Stimulated activated CD4-positive, alpha-beta T cell treated with anti-CD3 and anti-CD28 coated beads, TNF-alpha, amount 100 ng/mL, for 4 hours (primary cell): ENCODE results near the gene CDH4.

Experiments
- DNase-seq, 3 experiments: peaks; one replicate each; pipeline ENCODE4 v3.0.0-alpha.2; 2020; ENCODE audit warnings: low read depth in 3 of 3

CDH4 gene

DNA sequence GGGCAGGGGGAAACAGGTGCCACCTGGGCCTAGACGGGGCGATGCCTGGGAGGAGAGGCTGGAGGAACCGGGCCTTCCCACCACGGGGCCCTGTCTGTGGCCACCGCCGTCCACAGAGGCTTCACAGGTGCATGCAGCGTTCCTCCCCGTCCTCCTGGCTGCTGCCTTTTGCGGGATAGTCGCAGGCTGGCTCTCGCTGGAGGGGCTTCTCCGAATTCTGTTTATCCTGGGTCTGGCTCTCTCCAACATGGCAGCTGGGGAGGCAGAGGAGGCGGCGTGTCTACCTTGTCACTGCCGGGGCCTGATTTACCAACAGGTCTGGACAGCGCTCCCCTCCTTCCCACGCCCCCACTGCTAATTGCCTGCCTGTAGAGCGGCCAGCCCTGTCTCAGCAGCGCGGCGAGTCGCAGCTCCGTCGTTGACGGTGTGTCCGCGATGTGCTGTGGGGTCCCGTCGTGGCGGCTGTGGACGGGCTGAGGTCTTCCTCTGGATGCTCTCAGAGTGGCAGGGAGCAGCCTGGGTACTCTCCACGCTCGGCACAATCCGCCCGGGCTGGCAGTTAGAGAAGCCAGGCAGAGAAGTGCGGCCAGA is 550.8 kb downstream of the CDH4 start:
- no peak for DNase-seq

DNA sequence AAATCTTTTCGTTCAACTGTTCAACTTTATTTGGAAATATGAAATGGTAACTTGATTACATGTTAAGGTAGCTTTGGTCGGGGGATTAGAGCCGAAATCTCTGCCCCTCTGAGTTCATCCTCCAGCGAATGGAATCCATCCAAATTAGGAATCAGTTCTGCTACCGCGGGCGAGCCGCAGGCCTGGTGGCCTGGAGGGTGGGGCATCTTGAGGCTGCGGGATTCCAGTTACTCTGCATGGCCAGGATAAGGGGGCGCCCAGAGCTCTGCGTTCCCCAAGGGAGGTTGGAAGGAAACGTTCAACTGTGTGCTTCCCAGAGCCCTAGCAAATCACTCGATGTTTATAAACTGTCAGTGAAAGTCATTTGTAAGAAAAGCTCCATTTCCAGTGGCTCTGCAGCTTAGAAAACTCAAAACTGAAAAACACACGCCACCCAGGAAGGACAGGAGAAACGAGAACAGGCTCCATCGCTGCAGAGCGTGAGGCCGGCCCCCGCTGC is 551.4 kb downstream of the CDH4 start:
- no peak for DNase-seq

DNA sequence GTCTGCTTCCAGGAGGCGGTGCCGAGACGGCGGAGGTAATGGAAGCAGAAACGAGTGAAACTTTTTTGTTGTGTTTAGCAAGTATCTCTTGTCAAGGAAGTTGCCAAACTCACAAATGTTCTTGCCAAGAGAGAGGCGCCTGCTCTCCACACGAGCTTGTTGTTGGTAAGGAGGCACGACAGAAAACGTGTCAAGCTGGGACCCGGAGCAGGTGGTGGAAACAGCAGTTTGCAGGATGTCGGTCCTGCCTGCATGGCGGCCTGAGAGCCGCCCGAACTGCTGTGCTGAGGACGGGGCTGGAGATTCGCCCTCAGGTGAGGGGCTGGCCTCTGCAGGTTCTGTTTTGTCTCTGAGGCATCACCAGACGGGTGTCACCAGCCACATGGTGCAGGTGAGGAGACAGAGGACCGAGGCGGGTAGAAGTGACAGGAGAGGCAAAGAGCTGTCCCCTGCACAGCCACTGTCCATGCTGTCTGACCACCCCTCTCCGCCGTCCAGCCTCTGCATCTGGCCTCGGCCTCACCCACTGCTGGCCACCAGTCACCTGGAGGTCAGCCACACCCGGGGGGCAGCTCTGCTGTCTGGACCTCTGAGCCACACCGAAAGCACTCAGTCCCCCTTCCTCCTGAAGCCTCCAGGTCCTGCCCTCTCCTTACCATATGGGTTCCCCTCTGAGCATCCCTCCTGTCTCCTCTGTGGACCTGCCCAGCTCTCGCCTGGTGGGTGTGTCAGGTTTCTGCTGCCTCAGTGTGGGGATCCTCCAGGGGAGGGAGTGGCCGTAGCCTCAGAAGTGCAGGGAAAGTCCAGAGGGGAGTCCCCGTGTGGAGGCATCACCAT is 552.1 kb downstream of the CDH4 start:
- no peak for DNase-seq

DNA sequence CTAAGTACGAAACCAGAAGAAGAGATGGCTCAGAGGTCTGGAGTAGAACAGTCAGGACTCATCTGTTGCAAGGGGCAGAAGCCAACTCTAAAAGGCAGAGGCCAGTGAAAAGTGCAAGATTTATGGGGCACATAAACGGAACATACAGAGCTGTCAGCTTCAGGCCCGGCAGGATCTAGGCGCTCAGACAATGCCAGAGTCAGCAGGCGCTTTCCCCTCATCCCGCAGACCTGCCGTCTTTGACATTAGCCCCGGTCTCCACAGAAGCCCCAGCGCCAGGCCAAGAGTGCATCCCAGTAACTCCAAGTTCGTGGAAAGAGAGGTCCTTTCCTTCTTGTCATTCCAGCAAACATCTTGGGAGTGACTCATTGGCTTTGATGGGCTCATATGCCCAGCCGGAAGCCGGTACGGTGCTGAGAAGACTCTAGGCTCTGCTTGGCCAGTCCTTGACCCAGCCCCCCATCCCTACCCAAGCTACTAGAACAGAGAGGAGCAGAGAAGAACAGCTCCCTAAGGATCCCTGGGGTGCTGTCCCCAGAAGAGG is 552.8 kb downstream of the CDH4 start:
- no peak for DNase-seq

DNA sequence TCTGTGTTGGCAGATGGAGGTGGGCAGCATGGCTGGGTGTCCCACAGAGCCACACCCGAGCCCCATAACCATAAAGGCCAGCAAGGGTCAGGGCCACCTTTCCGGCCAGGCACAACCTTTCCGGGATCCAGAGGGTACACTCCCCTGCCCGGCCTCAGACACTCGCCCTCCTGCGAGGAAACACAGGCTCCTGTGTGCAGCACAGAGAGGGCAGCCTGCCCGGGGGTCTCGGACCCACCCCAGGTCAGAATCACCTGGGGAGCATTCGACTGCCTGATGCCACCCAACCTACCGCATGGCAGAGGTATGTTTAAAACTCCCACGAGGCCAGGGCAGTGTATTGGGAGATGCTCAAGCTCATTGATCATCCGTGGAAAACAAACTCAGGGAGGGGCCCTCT is 553.3 kb downstream of the CDH4 start:
- no peak for DNase-seq

DNA sequence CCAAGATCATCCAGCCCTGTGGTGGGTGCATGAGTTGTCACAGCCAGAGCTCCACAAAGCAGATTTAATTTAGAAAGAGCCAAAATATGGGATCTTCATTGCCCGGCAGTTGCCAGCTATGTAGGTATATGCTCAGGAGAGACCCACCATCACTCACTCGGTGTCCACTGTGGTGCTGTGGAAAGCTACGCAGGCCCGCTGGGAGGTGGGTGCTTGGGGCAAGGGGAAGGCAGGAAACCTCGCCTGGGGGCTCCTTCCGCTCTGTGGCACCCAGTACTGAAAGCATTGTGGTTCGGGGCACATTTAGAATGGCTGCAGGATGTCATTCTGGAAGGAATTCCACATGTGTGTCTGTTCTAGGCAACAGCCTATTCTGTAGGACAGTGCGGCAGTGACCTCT is 553.7 kb downstream of the CDH4 start:
- DNase-seq, result no peak

DNA sequence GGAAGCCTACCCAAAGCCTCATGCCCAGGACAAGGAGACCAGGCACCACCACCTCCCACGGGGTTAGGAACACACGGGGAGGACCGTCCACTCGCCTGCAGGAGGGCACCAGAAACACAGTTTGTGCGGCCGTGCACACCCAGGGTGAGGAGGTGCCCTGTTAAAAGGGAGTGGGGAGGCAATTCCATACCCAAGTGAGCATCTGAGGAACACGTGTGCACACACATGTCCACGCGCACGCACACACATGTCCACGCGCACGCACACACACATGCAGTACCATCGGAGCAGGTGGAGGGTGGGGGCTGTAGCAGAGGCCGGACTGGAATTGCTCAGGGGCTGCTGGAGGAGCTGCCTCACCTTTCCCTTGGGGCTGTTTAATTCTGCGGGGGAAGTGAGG is 554.3 kb downstream of the CDH4 start:
- no peak for DNase-seq

DNA sequence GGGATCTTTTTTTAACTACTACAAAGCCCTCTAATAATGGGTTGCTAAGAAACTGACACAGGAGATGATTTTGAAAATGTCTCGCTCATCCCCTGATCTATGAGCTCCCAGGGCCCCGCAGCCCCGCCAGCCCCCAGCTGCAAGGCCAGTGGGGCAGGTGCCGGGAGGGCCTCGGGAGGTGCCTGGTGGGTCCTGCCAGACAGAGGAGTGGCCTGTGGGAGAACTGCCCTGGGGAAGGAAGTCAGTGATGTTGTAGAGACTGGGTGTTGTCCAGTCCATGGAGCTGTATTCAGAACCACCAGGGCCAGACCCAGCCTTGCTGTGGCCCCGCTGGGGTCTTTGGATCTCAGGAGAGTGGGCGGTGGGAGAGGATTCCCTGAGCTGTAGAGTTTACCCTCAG is 554.9 kb downstream of the CDH4 start:
- no peak for DNase-seq

DNA sequence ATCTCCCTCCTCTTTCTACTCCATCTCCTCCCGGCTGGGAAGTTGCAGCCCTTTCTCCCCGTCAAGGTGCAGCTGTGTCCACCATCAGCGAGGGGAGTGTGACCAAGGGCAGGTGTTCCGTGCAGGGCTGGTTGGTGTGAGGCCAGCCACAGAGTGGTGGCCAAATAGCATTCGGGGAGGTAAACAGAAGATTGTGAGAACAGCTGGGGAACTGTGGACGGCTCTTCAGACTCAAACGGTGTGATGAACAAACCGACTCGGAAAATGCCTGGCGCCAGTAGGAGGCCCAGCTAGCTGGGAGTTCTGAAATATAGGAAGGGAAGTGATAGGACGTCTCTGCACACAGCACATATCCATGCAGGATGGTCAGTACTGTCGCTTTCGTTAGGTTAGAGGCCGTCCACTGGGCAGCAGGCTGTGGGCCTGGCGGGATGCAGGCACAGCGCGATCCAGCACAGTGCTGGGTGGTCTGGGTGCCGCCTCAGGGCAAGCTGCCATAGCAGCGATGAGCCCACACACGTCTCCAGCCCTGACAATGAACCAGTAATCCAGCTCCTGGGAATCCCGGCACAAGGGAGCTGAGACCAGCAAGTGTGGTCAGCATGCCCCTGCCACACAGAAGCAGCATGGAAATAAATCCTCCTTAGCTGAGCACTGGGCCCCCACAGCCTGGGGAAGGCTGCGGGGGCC is 555.6 kb downstream of the CDH4 start:
- no peak for DNase-seq

DNA sequence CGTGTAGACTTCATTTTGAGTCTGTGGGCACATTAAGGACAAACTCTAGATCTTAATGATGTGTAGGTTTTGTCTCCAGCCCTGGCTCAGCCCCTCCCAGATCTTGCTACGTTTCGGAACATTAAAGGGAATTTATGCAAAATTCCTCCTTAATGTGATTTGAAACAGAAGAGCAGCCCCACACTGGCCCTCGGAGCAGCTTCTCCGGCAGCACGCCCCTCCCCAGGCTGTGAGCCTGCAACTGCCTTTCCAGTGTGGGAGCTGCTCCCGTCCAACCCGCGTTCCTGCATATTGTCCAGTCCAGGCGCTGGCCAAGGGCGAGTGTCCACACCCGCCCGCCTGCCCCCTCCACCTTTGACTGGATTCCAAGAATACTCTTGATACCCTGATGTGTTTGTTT is 556.4 kb downstream of the CDH4 start:
- DNase-seq, result no peak

DNA sequence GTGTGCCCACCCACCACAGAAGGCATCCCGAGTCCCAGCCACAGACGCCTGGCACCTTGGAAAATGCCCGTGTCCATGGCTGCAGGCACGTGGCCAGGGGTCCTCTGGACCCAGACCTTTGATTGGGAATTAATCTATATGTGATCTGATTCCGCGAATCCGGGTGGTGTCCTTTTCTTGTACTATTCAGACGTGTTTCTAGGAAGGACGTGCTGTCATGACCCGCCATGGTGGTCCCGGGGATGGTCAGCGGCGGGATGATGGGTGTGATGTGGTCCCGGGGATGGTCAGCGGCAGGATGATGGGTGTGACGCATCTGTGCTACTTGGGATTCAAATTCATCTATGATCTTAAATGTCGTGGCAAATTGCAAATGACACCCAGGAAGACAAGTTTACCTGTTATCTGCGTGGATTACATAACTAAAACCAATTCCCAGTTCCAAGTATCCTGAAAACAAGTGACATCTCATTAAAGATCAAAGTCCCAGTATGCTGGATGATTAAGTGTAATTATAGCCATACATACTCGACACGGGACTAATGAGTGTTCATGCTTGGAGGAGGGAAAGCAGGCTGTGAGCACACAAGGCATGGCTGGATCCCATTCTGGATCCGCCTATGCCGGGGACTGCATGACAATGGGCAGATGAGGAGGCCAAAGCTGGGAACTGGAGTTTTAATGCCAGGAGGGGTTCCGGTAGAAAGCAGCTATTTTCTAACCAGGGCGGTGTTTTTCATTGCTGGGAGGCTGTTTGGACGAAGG is 557.1 kb downstream of the CDH4 start:
- no peak for DNase-seq

DNA sequence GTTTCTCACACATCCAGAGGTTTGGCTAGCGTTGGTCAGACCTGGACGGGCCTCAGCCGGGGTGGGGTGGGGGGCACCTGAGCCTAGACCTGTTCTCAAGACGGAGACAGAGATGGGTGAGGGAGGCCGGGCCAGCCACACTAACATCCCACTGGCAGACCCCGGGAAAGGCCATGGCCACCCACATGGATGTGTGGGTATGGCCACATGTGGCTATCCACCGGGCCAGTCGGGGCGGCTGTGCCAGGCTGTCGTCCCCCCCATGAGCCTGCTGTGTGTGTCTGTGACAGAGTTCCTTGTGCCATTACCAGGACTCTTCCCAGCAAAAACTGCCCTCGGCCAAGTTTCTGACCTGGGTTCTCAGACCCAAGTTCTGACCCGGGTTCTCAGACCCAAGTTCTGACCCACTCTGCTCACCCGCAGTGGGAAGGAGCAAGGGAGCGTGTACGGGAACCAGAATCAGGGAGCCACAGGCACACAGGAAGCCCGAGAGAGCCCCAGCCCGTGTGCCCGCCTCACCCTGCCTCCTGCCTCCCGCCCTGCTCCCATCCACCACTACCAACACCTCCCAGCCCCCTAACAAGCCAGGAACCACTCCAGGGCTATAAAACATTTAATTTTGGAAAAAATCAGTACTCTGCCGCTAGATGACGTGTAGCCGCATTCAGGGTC is 558.1 kb downstream of the CDH4 start:
- no peak for DNase-seq

DNA sequence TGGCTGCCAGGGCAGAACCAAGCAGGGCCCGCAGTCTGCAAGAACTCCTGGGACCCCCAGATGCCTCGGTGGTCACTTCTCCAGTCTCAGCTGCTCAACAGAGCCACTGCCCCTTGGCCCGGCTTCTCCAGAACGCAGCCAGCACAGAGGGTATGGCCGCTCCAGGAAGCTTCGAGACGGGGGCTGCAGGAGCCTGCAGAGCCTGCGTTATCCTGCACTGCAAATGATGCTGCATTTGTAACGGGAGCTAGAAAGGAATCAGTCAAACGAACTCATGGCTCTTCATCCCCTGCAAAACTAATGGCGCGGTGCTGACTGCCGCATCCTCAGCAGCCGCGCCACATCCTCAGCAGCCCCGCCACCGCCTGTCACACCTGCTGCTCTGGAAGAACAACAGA is 558.7 kb downstream of the CDH4 start:
- no peak for DNase-seq

DNA sequence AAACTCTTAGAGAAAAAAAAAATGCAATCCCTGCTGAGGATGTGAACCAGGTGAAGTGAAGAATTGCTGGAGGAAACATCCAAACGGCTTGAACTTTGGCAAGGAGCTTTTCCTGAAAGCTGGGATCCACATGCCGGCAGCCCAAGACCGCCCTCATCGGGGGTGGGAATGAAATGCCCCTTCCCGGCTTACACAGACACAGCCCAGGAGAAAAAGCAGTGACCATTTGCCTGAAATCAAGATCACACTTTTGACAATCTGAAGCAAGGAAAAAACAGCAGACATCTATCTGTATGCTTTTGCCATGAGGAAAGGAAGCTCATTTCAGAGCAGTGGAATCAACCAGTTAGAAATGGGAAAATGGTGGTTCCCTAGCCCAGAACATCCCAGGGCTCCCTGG is 559.1 kb downstream of the CDH4 start:
- no peak for DNase-seq

DNA sequence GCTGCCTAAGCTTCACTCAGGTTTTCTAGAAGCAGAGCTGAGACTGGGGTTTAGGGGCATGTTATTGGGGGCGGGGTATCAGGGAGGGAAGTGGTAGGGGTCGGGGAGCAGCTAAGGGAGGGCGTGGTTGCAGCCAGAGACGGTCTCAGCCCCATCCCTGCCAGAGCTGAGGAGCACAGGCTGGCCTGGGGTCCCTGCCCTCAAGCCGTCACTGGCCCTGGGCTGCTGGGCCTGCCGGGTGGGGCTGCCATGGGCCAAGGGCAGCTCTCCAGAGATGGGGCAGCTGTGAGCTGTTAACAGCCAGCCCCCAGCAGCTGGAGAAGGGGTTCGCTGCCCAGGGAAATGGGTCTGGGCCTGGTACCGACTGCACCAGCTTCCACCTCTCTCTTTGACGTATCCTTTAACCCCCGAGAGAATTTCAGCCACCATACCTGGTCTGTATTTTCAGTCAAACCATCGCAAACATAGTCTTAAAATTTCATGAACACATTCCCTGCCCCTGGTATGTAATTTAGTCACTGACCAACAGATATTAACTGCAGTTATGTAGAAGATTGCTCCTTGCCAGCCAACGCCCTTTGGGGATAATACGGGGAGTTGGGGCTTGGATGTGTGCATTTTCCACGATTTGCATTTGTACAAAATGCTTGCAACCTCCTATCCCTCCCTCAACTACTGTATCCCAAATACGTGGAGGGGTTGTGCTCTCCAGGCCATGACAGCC is 560.2 kb downstream of the CDH4 start:
- DNase-seq, result no peak

DNA sequence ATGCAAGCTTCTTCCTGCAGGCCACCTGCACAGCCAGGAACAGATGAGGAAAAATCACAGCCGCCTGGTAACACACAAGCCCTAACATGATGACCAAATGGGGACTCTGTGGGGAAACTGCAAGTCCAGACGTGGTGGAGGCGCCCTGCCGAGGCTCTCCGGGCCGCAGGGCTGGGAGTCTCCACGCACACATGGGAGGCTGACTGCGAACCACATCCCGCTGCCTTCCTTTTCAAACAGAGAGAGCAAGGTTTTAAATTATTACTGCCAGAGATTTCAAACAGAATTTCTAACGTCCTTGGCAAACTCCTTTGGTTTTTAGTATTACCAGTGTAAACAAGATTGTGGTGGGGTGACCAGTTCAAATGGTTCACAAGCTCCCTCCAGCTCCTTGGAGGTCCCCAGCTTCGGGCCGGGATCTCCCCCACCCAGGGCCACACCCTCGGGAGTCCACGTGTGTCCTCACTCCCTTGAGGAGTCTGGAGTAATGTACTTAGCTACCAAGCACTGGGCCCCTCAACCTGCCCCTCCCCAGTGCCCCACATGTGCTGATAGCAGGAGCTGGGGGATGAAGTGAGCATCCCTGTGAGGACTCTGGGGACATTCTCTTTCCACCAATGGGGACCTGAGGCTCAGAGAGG is 560.9 kb downstream of the CDH4 start:
- no peak for DNase-seq

DNA sequence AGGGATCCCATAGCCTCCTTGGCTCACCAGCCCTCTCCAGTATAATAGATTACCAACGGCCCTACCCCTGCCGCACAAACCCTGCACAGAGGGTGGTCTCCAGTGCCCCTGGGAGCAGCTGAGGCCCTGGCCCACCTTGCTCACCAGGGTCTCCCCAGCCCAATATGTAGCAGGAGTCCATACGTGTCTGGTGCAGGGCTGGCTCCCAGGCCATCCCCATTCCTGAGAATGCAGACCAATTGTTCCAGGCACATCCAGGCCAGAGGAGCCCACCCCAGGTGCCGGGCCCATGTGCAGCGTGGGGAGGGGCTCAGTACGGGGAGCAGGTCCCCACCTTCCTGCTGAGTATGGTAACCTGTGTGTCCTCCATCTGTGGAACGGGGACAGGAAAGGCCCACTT is 561.7 kb downstream of the CDH4 start:
- no peak for DNase-seq

DNA sequence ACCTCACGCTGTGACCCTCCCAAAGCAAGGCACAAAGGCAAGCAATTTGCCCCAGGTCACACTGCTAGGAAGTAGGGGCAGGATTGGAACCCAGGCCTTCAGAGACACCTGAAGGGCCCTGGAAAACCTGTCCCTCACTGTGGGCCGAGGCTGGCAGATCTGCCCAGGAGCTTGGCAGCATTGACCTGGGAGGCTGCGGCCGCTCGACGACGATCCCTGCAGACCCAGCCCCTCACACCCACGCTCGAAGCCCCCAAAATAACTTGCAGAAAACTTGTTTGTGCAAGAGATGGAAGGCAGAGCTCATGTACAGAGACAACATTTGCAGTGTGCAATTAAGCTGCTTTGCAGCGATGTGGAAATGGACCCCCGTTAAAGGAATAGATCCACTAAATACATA is 562.2 kb downstream of the CDH4 start:
- no peak for DNase-seq

DNA sequence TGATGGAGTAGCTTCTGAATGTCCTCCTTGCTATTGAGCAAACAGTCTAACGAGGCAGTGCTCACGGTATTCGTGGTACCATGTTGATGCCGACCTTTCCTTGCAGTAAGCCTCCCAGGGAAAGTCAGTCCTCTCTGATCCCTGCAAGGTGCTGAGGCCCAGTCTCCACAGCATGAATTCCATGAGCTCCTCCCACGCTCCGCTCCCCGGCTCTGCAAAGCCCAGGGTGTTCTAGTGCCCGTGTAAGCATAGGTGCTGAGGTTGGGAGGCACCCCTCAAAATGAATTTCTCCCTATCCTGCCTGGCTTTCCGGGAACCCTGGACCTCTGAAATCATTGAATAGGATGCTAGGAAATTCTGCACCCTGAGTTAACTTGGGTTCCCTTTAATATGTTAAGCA is 562.7 kb downstream of the CDH4 start:
- no peak for DNase-seq

DNA sequence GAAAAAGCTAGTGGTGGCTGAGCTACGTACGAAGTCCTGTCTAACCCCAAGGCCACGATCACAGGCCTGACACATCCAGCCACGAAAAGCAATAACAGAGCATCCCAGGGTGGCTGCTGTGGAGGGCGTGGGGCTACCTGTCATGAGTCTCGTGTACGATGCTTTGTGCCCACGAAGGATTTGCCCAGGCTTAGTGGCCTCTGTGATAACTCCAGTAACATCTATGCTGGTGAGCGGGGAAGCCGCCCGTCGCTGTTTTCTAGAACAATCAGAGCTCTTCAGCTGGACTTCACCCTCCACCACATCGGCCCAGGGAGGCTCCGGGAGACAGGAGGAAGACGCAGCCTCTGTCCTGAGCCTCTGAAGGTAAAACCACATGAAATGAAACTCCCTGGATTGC is 563.1 kb downstream of the CDH4 start:
- DNase-seq, result no peak
